Measurements from ENCODE around the gene PRKAA1. TPM values are rescaled to one million over a fixed set of nuclear protein-coding genes. Genes with fewer than 3 reads are reported as not detected.

Gene PRKAA1
- total RNA-seq, 1 donor from 2014 or later: 75.1 TPM

DNA sequence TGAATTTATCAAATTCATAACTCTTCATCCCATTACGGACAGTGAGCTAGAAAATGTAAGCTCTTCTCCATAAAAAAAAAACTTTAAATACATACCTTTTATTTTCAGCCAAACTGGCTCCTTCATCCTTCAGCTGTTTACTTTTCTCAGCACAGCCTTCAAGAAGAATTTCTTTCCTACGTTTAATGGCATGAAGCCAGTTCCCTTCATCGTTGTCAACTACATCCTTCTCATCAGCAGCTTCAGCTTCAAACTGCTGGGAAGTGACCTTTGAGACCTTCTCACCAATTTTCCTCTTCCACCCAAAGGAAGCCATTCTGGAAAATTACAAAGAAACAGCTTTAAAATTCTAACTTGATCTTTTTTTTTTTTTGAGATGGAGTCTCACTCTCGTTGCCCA lies 51.5 kb downstream of the PRKAA1 start:
- H3K27ac Mint-ChIP-seq: no peak overlapping the region
- no peaks in the 10 kb centered on the region for H3K27me3 Mint-ChIP-seq
- no peak for DNase-seq (ENCODE audit: low spot score, unreplicated experiment)
- no peak overlapping the region for H3K4me3 Mint-ChIP-seq (ENCODE audit: low read depth)
- TF ChIP-seq, protein P1, sequence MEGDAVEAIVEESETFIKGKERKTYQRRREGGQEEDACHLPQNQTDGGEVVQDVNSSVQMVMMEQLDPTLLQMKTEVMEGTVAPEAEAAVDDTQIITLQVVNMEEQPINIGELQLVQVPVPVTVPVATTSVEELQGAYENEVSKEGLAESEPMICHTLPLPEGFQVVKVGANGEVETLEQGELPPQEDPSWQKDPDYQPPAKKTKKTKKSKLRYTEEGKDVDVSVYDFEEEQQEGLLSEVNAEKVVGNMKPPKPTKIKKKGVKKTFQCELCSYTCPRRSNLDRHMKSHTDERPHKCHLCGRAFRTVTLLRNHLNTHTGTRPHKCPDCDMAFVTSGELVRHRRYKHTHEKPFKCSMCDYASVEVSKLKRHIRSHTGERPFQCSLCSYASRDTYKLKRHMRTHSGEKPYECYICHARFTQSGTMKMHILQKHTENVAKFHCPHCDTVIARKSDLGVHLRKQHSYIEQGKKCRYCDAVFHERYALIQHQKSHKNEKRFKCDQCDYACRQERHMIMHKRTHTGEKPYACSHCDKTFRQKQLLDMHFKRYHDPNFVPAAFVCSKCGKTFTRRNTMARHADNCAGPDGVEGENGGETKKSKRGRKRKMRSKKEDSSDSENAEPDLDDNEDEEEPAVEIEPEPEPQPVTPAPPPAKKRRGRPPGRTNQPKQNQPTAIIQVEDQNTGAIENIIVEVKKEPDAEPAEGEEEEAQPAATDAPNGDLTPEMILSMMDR (IDR thresholded peaks at IDR 0.05; ENCODE audit: unreplicated experiment): no peak
- H3K36me3 Mint-ChIP-seq (ENCODE audit: insufficient read depth): peaks cover 21% of the 10 kb centered on the region
- no peaks in the 10 kb centered on the region for H3K4me1 Mint-ChIP-seq (ENCODE audit: low read depth)
- H3K9me3 Mint-ChIP-seq (ENCODE audit: low read depth): peaks cover 6% of the 10 kb centered on the region

DNA sequence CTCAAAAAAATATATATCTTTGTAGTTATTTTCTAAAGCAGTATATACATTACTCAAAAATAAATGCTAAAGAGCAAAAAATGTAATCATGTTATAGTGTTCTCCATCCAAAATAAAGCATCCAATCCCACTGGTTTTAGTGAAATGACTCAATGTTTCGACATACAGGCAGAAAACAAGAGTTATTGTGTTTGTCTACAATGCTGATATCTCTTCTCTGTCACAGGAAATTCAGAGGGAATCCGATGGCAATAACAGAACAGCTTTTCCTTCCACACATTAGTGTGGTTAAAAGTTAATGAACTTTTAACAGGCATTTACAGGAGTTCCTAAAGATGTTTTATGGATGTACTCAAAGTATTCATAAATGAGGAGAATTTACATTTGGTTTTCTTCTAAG lies 54.4 kb downstream of the PRKAA1 start:
- Mint-ChIP-seq H3K4me1 (ENCODE audit: low read depth) (no peaks in the 10 kb centered on the region), H3K27ac (no peak overlapping the region), H3K36me3 (ENCODE audit: insufficient read depth) (peaks cover 32% of the 10 kb centered on the region), H3K9me3 (ENCODE audit: low read depth) (peaks cover 9% of the 10 kb centered on the region), H3K4me3 (ENCODE audit: low read depth) (no peak overlapping the region), H3K27me3 (no peaks in the 10 kb centered on the region)
- no peak for DNase-seq (ENCODE audit: low spot score, unreplicated experiment)
- TF ChIP-seq, protein P1 (IDR thresholded peaks at IDR 0.05; ENCODE audit: unreplicated experiment): no peak

DNA sequence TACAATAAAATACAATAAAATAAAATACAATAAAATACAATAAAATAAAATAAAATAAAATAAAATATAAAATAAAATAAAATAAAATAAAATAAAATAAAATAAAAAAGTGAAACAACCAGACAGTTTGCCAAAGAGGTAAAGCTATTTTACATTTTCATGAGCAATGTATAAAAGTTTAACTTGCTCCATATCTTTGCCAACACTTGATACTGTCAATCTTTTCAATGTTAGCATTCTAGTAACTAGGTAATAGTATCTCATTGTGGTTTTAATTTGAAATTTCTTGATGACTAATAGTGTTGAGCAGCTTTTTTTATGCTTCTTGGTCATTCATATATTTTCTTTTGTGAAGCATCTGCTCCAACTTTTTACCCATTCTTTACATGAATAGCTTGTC lies 59.7 kb downstream of the PRKAA1 start:
- Mint-ChIP-seq H3K27me3 (no peaks in the 10 kb centered on the region), H3K27ac (no peak overlapping the region), H3K4me3 (ENCODE audit: low read depth) (no peak overlapping the region), H3K9me3 (ENCODE audit: low read depth) (peaks cover 9% of the 10 kb centered on the region), H3K4me1 (ENCODE audit: low read depth) (peaks cover 26% of the 10 kb centered on the region), H3K36me3 (ENCODE audit: insufficient read depth) (peaks cover 29% of the 10 kb centered on the region)
- TF ChIP-seq, protein P1 (IDR thresholded peaks at IDR 0.05; ENCODE audit: unreplicated experiment): no peak
- DNase-seq (ENCODE audit: low spot score, unreplicated experiment): no peak

DNA sequence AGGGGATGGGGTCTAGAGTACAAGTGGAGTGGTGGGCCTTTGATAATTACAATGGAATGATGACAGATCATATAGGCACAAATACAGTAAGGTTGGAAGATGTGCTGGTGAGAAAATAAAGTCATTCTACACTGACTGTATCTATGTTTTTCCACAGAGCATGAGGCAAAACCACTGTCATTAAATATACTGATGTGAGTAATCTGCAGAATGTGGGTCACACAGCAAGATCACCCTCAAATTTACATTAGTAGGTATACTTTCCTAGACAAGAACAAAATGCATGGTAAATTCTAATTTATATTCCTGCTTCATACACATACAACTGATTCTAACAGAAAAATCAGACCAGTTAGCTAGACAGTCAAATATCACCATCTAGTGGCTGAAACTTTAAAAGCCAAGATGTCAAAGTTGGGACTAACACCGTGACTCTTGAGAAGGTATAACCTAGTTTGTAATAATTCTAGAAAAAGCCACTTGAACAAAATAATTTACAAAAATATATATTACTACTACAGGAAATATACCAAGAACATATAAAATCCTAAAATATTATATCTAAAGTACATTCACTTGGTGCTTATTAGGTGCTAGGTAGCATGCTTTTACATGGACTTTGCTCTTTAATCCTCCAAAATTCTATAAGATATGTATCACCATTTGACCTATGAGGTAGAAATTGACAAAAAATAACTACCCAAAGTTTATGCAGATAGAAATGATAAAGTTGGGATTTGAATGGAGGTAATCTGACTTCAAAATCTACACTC lies 61.9 kb downstream of the PRKAA1 start:
- H3K27ac Mint-ChIP-seq: peak overlapping the region; percentile 17
- no peak for DNase-seq (ENCODE audit: low spot score, unreplicated experiment)
- no peaks in the 10 kb centered on the region for H3K27me3 Mint-ChIP-seq
- peaks cover 9% of the 10 kb centered on the region for H3K9me3 Mint-ChIP-seq (ENCODE audit: low read depth)
- no peak overlapping the region for H3K4me3 Mint-ChIP-seq (ENCODE audit: low read depth)
- peaks cover 29% of the 10 kb centered on the region for H3K36me3 Mint-ChIP-seq (ENCODE audit: insufficient read depth)
- peaks cover 29% of the 10 kb centered on the region for H3K4me1 Mint-ChIP-seq (ENCODE audit: low read depth)
- TF ChIP-seq, protein P1 (IDR thresholded peaks at IDR 0.05; ENCODE audit: unreplicated experiment): peak; percentile 79

DNA sequence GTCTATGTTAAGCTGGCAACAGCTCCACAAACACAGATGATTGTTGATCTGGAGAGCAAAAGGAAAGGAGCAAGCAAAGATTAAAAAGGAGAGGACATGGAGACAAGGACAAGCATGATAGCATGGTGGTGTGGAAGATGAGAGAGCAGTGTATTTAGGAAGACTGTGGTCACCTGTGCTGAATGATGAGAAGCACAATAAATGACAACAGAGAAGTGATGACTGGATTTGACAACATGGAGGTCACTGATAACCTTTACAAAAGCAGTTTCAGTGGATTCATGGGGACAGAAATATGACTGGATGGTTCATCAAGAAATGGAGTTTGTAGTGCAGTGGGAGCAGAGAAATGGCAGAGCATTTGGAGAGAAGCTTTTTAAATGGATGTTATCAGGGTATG lies 62.6 kb downstream of the PRKAA1 start:
- Mint-ChIP-seq H3K27me3 (no peaks in the 10 kb centered on the region), H3K4me3 (ENCODE audit: low read depth) (no peak overlapping the region), H3K4me1 (ENCODE audit: low read depth) (peaks cover 32% of the 10 kb centered on the region), H3K9me3 (ENCODE audit: low read depth) (peaks cover 3% of the 10 kb centered on the region), H3K36me3 (ENCODE audit: insufficient read depth) (peaks cover 24% of the 10 kb centered on the region), H3K27ac (no peak overlapping the region)
- DNase-seq (ENCODE audit: low spot score, unreplicated experiment): no peak
- TF ChIP-seq, protein P1 (IDR thresholded peaks at IDR 0.05; ENCODE audit: unreplicated experiment): no peak
